CD4-positive, alpha-beta T cell treated with Interferon alpha-2 for 1 hour (primary cell): Measurements from ENCODE around the gene CARS1.

Experiments used
- DNase-seq, 2 donors: peaks; one replicate each; pipeline ENCODE4 v3.0.0-alpha.2; 2020 to 2022

CARS1 gene

GRCh38 chr11:2952290-2952689, 104.9 kb downstream of the CARS1 start:
- DNase-seq: no peak

- DNase-seq: no peak
These were observed 105.8 kb downstream of the CARS1 start for GRCh38 chr11:2951231-2952110.
